Choroid plexus epithelial cell (primary cell): Measurements from ENCODE around the gene SH3RF1.

ENCODE experiments used
- DNase-seq: peaks from one replicate; pipeline ENCODE4 v3.0.0-alpha.2; 2010; ENCODE audit warnings: low read depth
- H3K4me3 ChIP-seq: 2 replicates; pipeline ENCODE4 v1.5.1; 2011; ENCODE audit warnings: low read depth, mild to moderate bottlenecking, control low read depth, low read length, moderate library complexity
- CTCF ChIP-seq: conservative IDR thresholded peaks from 2 replicates; pipeline ENCODE4 v1.5.1; 2011; ENCODE audit warnings: low read depth, mild to moderate bottlenecking, control low read depth, inconsistent platforms, low read length, moderate library complexity

The SH3RF1 gene

DNA sequence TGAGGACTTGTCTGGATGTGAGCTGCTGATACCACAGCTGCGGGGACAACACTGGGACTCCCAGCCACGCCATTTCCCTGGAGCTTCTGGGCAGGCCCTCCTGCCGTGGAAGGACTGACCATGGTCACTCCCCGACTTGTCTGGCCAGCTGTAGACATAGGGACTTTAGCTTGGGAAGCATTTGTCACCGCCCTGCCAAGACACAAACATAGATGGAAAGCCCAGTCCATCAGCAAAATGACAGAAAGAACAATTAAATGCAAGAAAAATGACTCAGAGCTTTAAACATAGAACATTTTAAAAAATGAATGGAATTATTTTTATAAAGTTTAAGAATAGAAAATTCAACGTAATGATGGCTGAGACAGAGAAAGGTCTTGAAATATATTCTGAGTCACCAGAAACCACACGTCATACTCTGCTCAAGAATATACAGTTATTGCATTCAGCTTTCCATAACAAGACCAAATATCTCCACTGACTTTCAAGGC is 153.1 kb downstream of the SH3RF1 start:
- no peak overlapping the region for H3K4me3 ChIP-seq
- TF ChIP-seq CTCF = no peak
- peak; percentile 70 for DNase-seq

GRCh38 chr4:169116270-169116901 is 154.4 kb downstream of the SH3RF1 start:
- DNase-seq = no peak
- no peak for TF ChIP-seq CTCF
- no peak overlapping the region for H3K4me3 ChIP-seq

DNA sequence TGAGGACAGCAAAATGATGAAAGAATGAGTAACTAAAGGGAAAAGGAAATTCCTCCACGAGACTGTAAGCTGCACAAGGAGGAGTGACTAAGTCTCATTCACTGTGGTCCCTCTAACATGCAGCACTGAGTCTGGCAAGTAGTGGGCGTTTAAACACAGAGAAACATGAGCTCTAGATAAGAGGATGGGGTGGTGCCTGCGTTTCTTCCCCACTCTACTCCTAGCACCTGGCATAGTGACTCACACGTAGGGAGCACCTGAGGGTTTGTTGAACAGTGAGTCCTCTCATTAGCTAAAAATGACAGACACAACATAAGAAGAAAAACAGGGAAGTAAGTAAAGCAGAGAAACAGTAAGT is 154.9 kb downstream of the SH3RF1 start:
- DNase-seq = peak; percentile 97
- H3K4me3 ChIP-seq = no peak overlapping the region
- TF ChIP-seq CTCF = peak; percentile 67

DNA sequence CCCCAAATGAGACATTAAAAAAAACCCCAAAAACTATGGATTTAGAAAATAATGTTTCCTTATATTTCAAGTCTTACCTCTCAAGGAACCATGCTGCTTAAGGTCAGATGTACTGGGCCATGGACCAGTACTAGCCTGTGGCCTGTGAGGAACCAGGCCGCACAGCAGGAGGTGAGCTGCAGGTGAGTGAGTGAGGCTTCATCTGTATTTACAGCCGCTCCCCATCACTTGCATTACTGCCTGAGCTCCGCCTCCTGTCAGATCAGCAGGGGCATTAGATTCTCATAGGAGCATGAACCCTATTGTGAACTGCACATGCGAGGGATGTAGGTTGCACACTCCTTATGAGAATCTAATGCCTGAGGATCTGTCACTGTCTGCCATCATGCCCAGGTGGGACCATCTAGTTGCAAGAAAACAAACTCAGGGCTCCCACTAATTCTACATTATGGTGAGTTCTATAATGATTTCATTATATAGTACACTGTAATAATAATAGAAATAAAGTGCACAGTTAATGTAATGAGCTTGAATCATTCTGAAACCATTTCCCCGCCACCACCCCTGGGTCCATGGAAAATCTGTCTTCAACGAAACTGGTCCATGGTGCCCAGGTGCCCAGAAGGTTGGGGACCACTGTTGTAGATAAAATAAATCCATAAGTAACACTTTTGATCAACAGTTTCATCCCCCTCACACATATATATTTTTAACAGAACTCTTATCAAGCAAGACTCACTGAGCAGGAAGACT is 155.4 kb downstream of the SH3RF1 start:
- no peak overlapping the region for H3K4me3 ChIP-seq
- no peak for TF ChIP-seq CTCF
- DNase-seq = no peak

DNA sequence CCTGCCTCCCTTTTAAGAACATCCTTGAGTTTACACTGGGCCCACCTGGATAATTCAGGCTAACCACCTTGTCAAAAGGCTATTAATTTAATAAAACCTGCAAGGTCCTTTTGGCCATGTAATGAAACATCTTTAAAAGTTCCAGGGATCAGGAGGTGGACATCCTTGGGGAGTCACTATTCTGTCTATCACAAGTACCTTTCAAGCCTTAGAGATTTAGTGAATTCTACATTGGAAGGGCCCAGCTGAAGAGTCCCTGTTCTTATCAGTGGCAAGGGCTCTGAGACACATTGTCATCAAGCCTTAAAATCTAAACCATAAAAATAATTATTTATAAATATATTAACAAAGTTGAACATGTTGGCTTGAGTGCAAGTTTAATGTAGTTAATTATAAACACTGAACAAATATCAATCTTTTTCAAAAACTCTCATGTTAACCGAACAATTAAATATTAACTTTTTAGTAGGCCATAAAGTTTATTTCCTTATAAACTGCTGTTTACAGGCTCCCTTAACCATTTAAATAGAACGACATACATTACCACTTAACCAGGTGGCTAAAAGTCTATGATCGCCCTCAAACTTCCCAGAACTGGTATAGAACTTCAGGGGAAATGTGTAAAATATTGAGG is 156.3 kb downstream of the SH3RF1 start:
- no peak for TF ChIP-seq CTCF
- no peak overlapping the region for H3K4me3 ChIP-seq
- DNase-seq = no peak

DNA sequence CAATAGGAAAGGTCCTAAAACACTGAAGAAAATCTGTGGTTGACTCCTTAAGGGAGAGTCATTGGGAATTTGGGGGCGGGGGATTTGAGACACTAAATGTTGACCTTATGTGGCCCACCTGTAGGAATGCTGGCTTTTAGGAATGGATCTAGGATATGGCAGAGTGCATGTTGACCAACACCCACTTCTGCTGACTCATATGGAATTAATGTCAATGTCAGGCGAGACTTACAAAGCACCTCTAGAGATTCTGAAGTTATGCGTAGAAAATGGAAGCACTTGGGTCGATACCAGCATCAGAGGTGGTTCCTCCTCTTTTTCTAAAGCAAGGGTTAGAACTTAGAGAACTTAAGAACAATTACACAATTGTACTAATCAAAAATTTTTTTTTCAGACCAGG is 160.1 kb downstream of the SH3RF1 start:
- DNase-seq = no peak
- no peak overlapping the region for H3K4me3 ChIP-seq
- TF ChIP-seq CTCF = no peak
